Keratinocyte (primary cell): ENCODE data around the gene PEX5L. TPM values are rescaled to one million over a fixed set of nuclear protein-coding genes. Genes with fewer than 3 reads are reported as not detected.

Experiments
- DNase-seq: peaks from one replicate; pipeline ENCODE4 v3.0.0-alpha.2; 2011; ENCODE audit warnings: low read depth, missing footprints, low spot score
- FAIRE-seq: peaks from 2 replicates; lab custom pipeline; 2011; peaks lifted over from hg19 to GRCh38; lab: Jason Lieb, UNC
- H2AFZ ChIP-seq: 2 replicates; pipeline ENCODE4 v1.6.0; 2012; ENCODE audit warnings: low read length, control low read depth, inconsistent platforms; ENCODE audit not compliant: control insufficient read depth
- H3K27ac ChIP-seq: 2 replicates; pipeline ENCODE4 v1.5.1; 2011; ENCODE audit warnings: low read length; ENCODE audit not compliant: control insufficient read depth, insufficient read depth
- H3K27me3 ChIP-seq: 3 replicates; pipeline ENCODE4 v1.6.0; 2011; ENCODE audit warnings: low read length; ENCODE audit not compliant: control insufficient read depth, insufficient read depth; ENCODE audit errors: extremely low read depth
- H3K36me3 ChIP-seq, 2 experiments: 2 replicates in 1 of 2; 3 replicates in 1 of 2; pipeline ENCODE4 v1.5.1; 2011; ENCODE audit warnings: low read length in 2 of 2, mild to moderate bottlenecking in 1 of 2; ENCODE audit not compliant: control insufficient read depth in 2 of 2, insufficient read depth in 2 of 2; ENCODE audit errors: extremely low read depth in 1 of 2
- H3K4me1 ChIP-seq: 3 replicates; pipeline ENCODE4 v1.5.1; 2011; ENCODE audit warnings: low read length; ENCODE audit not compliant: control insufficient read depth, insufficient read depth; ENCODE audit errors: extremely low read depth
- H3K4me2 ChIP-seq: 3 replicates; pipeline ENCODE4 v1.6.0; 2011; ENCODE audit warnings: low read depth, low read length; ENCODE audit not compliant: control insufficient read depth, insufficient read depth; ENCODE audit errors: extremely low read depth
- H3K4me3 ChIP-seq, 3 experiments: fragments of 200-600 bp in 1 of 3; sonication (generic) in 1 of 3; 2 replicates in 2 of 3; 3 replicates in 1 of 3; pipeline ENCODE4 v1.5.1; 2011 to 2016; ENCODE audit warnings: low read length in 3 of 3, mild to moderate bottlenecking in 3 of 3, control low read depth in 2 of 3, inconsistent platforms in 1 of 3, low read depth in 1 of 3, mixed read lengths in 1 of 3, mixed run types in 1 of 3, moderate library complexity in 1 of 3; ENCODE audit not compliant: control insufficient read depth in 2 of 3, insufficient read depth in 2 of 3; ENCODE audit errors: extremely low read depth in 1 of 3
- H3K79me2 ChIP-seq: 2 replicates; pipeline ENCODE4 v1.6.0; 2012; ENCODE audit warnings: low read length; ENCODE audit not compliant: control insufficient read depth, insufficient read depth
- H3K9ac ChIP-seq: 3 replicates; pipeline ENCODE4 v1.6.0; 2011; ENCODE audit warnings: low read length; ENCODE audit not compliant: control insufficient read depth, insufficient read depth; ENCODE audit errors: extremely low read depth
- H3K9me1 ChIP-seq: 3 replicates; pipeline ENCODE4 v1.6.0; 2011; ENCODE audit warnings: low read length; ENCODE audit not compliant: control insufficient read depth, insufficient read depth; ENCODE audit errors: extremely low read depth
- H3K9me3 ChIP-seq: 2 replicates; pipeline ENCODE4 v1.5.1; 2012; ENCODE audit warnings: low read depth, low read length; ENCODE audit not compliant: control insufficient read depth
- H4K20me1 ChIP-seq: 3 replicates; pipeline ENCODE4 v1.6.0; 2011; ENCODE audit warnings: low read length; ENCODE audit not compliant: control insufficient read depth, insufficient read depth; ENCODE audit errors: extremely low read depth
- EZH2 ChIP-seq: IDR thresholded peaks from one replicate; pipeline ENCODE4 v1.6.1; 2012; ENCODE audit warnings: inconsistent platforms, mild to moderate bottlenecking, low read length, moderate library complexity
- dilution Hi-C: fragments of 300-500 bp; cut with MboI; formaldehyde crosslinking; loops from one replicate; pipeline ENCODE4 v1.7.0; 2020; ENCODE audit warnings: low sequenced_read_pairs; ENCODE audit not compliant: extremely low pct_ligation_motif_present
- polyA plus RNA-seq, 5 experiments: library from polyadenylated mRNA; depleted of rRNA in 3 of 5; stranded (reverse) in 3 of 5; stranded (forward) in 1 of 5; unstranded in 1 of 5; fragments of >200 nt; gene quantifications; 1 replicate in 1 of 5; 2 replicates in 3 of 5; 3 replicates in 1 of 5; pipeline versions ENCODE4 v1.2.1 to v1.2.3, GENCODE V29; 2011 to 2012; ENCODE audit warnings: missing spikeins in 2 of 5, low read depth in 1 of 5, low replicate concordance in 1 of 5
- TF ChIP-seq, protein P1 (sequence below), 3 experiments: IDR thresholded peaks in 1 of 3; conservative IDR thresholded peaks in 1 of 3; optimal IDR thresholded peaks in 1 of 3; 2 replicates in 2 of 3; 3 replicates in 1 of 3; pipeline versions ENCODE3 to v1.5.1; 2011; ENCODE audit warnings: low read length in 3 of 3, mild to moderate bottlenecking in 3 of 3, moderate library complexity in 2 of 3, control low read depth in 1 of 3, inconsistent platforms in 1 of 3; ENCODE audit not compliant: insufficient read depth in 2 of 3; ENCODE audit errors: extremely low read depth in 1 of 3

Gene PEX5L
- polyA plus RNA-seq, 1 donor (not counting 4 experiments of a cell fraction or from before 2014, with no cell fraction given): 0.92 TPM

GRCh38 chr3:179861292-179861691, 175.4 kb downstream of the PEX5L start:
- TF ChIP-seq, protein P1, sequence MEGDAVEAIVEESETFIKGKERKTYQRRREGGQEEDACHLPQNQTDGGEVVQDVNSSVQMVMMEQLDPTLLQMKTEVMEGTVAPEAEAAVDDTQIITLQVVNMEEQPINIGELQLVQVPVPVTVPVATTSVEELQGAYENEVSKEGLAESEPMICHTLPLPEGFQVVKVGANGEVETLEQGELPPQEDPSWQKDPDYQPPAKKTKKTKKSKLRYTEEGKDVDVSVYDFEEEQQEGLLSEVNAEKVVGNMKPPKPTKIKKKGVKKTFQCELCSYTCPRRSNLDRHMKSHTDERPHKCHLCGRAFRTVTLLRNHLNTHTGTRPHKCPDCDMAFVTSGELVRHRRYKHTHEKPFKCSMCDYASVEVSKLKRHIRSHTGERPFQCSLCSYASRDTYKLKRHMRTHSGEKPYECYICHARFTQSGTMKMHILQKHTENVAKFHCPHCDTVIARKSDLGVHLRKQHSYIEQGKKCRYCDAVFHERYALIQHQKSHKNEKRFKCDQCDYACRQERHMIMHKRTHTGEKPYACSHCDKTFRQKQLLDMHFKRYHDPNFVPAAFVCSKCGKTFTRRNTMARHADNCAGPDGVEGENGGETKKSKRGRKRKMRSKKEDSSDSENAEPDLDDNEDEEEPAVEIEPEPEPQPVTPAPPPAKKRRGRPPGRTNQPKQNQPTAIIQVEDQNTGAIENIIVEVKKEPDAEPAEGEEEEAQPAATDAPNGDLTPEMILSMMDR (optimal IDR thresholded peaks at IDR 0.05 in 1 of 3, IDR thresholded peaks at IDR 0.05 in 1 of 3, conservative IDR thresholded peaks at IDR 0.05 in 1 of 3; ENCODE audit: extremely low read depth in 1 of 3, insufficient read depth in 2 of 3, low read length in 3 of 3): no peak
- TF ChIP-seq EZH2: no peak
- FAIRE-seq: no peak
- no peaks in the 10 kb centered on the region for H4K20me1 ChIP-seq
- H3K27me3 ChIP-seq: no peaks in the 10 kb centered on the region
- no peak overlapping the region for H3K4me3 ChIP-seq
- no peaks in the 10 kb centered on the region for H3K36me3 ChIP-seq
- H3K9ac ChIP-seq: no peak overlapping the region
- H3K4me1 ChIP-seq: no peaks in the 10 kb centered on the region
- H3K9me1 ChIP-seq: no peaks in the 10 kb centered on the region
- dilution Hi-C loops: no loop called here
- H3K4me2 ChIP-seq: no peak overlapping the region
- no peaks in the 10 kb centered on the region for H3K79me2 ChIP-seq
- H3K27ac ChIP-seq: no peak overlapping the region
- DNase-seq: no peak
- H3K9me3 ChIP-seq: no peaks in the 10 kb centered on the region
- no peak overlapping the region for H2AFZ ChIP-seq

- Histone ChIP-seq H3K4me2 (no peak overlapping the region), H3K9me1 (no peaks in the 10 kb centered on the region), H3K4me3 (no peak overlapping the region), H3K4me1 (no peaks in the 10 kb centered on the region), H3K9ac (no peak overlapping the region), H3K27me3 (no peaks in the 10 kb centered on the region), H3K79me2 (no peaks in the 10 kb centered on the region), H3K36me3 (no peaks in the 10 kb centered on the region), H3K9me3 (no peaks in the 10 kb centered on the region), H2AFZ (no peak overlapping the region), H4K20me1 (no peaks in the 10 kb centered on the region), H3K27ac (no peak overlapping the region)
- DNase-seq: no peak
- dilution Hi-C loops: no loop called here
- FAIRE-seq: no peak
- TF ChIP-seq, protein P1 (optimal IDR thresholded peaks at IDR 0.05 in 1 of 3, IDR thresholded peaks at IDR 0.05 in 1 of 3, conservative IDR thresholded peaks at IDR 0.05 in 1 of 3; ENCODE audit: extremely low read depth in 1 of 3, insufficient read depth in 2 of 3, low read length in 3 of 3): no peak
- no peak for TF ChIP-seq EZH2
Measured at GRCh38 chr3:179860275-179861107, 176.2 kb downstream of the PEX5L start.
